Glutamatergic neuron (in vitro differentiated cells): ENCODE results near the gene FLNA. TPM values are rescaled to one million over a fixed set of nuclear protein-coding genes. Genes with fewer than 3 reads are reported as not detected.

ENCODE experiments used
- DNase-seq: peaks from one replicate; pipeline ENCODE4 v3.0.0; 2022
- H3K27ac Mint-ChIP-seq: one replicate; pipeline ENCODE4 v1.8.0; 2020; ENCODE audit warnings: mild to moderate bottlenecking, mixed read lengths, inconsistent platforms; ENCODE audit not compliant: unreplicated experiment
- H3K27me3 Mint-ChIP-seq: one replicate; pipeline ENCODE4 v1.8.0; 2020; ENCODE audit warnings: mild to moderate bottlenecking, moderate library complexity, mixed read lengths, inconsistent platforms; ENCODE audit not compliant: unreplicated experiment
- H3K36me3 Mint-ChIP-seq: one replicate; pipeline ENCODE4 v1.8.0; 2020; ENCODE audit warnings: mild to moderate bottlenecking, mixed read lengths, inconsistent platforms; ENCODE audit not compliant: unreplicated experiment
- H3K4me1 Mint-ChIP-seq: one replicate; pipeline ENCODE4 v1.8.0; 2020; ENCODE audit warnings: mild to moderate bottlenecking, low read depth, mixed read lengths, inconsistent platforms; ENCODE audit not compliant: unreplicated experiment
- H3K4me3 Mint-ChIP-seq: one replicate; pipeline ENCODE4 v1.8.0; 2020; ENCODE audit warnings: mild to moderate bottlenecking, mixed read lengths, inconsistent platforms; ENCODE audit not compliant: unreplicated experiment
- H3K9me3 Mint-ChIP-seq: one replicate; pipeline ENCODE4 v1.8.0; 2020; ENCODE audit warnings: mild to moderate bottlenecking, moderate library complexity, mixed read lengths, inconsistent platforms; ENCODE audit not compliant: unreplicated experiment
- total RNA-seq: library from RNA; stranded (reverse); fragmentation: NEBNext Ultra II Directional; extraction: Animal tissue kit (Norgen Biotek cat#: 25700); gene quantifications from one replicate; pipeline ENCODE4 v1.2.1, GENCODE V29; 2021; ENCODE audit not compliant: unreplicated experiment
- TF ChIP-seq, protein P1 (sequence below): fragments of 200-600 bp; sonication (generic); IDR thresholded peaks from one replicate; pipeline ENCODE4 v1.5.0; 2021; ENCODE audit not compliant: partially characterized antibody, unreplicated experiment

The FLNA gene
- total RNA-seq, 1 donor from 2014 or later, result 499 TPM

DNA sequence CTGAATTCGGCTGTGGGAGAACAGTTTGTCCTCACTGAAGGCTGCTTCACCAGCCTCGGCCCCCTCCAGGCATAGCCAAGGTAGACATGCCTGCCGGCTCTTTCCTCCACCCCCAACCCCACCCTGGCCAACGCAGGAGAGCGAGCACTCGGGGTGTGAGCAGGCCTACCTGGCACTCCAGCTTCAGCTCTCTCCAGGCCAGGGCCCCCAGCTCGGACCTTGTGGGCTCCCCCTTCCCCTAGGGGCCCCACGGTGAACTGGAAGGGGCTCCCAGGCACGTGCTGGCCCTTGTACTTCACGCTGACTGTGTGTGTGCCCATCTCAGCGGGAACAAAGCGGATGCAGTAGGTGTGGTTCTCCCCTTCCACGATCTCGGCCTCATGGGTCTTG lies 22.4 kb downstream of the FLNA start:
- H3K27me3 Mint-ChIP-seq, result peaks cover 3% of the 10 kb centered on the region
- DNase-seq, result no peak
- H3K27ac Mint-ChIP-seq, result no peak overlapping the region
- peaks cover 7% of the 10 kb centered on the region for H3K9me3 Mint-ChIP-seq
- H3K4me1 Mint-ChIP-seq, result no peaks in the 10 kb centered on the region
- H3K4me3 Mint-ChIP-seq, result no peak overlapping the region
- no peaks in the 10 kb centered on the region for H3K36me3 Mint-ChIP-seq
- TF ChIP-seq, protein P1, sequence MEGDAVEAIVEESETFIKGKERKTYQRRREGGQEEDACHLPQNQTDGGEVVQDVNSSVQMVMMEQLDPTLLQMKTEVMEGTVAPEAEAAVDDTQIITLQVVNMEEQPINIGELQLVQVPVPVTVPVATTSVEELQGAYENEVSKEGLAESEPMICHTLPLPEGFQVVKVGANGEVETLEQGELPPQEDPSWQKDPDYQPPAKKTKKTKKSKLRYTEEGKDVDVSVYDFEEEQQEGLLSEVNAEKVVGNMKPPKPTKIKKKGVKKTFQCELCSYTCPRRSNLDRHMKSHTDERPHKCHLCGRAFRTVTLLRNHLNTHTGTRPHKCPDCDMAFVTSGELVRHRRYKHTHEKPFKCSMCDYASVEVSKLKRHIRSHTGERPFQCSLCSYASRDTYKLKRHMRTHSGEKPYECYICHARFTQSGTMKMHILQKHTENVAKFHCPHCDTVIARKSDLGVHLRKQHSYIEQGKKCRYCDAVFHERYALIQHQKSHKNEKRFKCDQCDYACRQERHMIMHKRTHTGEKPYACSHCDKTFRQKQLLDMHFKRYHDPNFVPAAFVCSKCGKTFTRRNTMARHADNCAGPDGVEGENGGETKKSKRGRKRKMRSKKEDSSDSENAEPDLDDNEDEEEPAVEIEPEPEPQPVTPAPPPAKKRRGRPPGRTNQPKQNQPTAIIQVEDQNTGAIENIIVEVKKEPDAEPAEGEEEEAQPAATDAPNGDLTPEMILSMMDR, result no peak

DNA sequence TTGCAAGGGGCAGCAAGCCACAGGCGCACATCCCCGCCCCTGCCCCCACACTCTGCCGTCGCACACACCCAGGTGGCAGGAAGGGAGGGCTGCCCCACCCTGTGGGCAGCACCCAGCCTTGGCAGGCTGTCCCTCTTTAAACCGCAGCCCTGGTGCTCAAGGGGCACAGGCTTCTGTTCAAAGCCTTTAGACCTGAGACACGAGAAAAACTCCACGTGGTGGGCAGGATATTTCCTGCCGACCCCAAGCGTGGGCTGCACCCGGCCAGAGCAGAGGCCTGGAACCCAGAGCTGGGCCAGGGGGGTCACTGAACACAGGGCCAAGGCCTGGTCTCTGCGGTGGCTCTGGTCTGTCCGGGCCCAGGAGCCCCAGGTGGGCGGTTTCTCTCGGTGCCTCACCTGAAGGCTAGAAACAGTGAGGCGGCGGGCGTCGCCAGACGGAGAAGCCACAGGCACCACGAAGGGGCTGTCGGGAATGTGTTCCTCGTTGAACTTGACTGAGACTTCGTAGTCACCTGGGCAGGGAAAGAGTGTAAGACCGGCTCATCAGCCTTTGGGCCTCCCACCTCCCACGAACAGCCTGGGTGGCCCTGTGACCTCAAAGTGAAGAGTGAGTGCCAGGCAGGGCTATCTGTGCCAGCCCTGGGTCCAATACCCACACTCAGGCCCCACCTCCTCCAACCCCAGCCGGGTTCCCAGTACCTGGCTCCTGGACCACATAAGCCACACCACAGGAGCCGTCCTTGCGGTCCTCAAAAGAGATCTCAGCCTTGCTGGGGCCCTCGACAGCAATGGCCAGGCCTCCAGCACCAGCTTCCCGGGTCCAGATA lies 23.0 kb downstream of the FLNA start:
- Mint-ChIP-seq H3K4me1 (no peaks in the 10 kb centered on the region), H3K4me3 (no peak overlapping the region), H3K27me3 (peaks cover 3% of the 10 kb centered on the region), H3K27ac (no peak overlapping the region), H3K36me3 (no peaks in the 10 kb centered on the region), H3K9me3 (peaks cover 7% of the 10 kb centered on the region)
- no peak for DNase-seq
- TF ChIP-seq, protein P1, result no peak

GRCh38 chrX:154350429-154351182 lies 23.8 kb downstream of the FLNA start:
- TF ChIP-seq, protein P1, result no peak
- Mint-ChIP-seq H3K4me3 (no peak overlapping the region), H3K27me3 (peaks cover 3% of the 10 kb centered on the region), H3K36me3 (no peaks in the 10 kb centered on the region), H3K27ac (no peak overlapping the region), H3K9me3 (peaks cover 7% of the 10 kb centered on the region), H3K4me1 (no peaks in the 10 kb centered on the region)
- no peak for DNase-seq

DNA sequence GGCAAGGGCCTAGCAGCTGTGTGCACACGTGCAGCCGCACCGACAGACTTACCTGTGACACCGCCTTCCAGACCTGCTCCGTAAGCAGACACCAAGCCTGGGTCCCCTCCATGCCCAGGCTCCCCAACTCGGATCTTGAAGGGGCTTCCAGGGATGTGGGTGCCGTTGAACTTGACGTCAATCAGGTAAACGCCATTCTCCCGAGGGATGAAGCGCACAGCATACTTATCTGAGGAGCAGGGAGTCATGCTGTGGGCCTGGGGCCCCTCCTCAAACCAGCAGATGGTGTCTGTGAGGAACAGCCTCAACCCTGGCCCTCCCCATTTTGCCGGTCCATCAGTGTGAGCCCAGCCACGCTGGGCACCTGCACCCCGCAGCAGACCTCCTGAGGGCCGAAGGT lies 24.5 kb downstream of the FLNA start:
- Mint-ChIP-seq H3K27ac (no peak overlapping the region), H3K4me1 (no peaks in the 10 kb centered on the region), H3K4me3 (no peak overlapping the region), H3K9me3 (peaks cover 7% of the 10 kb centered on the region), H3K36me3 (no peaks in the 10 kb centered on the region), H3K27me3 (peaks cover 3% of the 10 kb centered on the region)
- DNase-seq, result peak; percentile 8
- TF ChIP-seq, protein P1, result no peak
